ENCODE measurements around the gene NLN. TPM values are rescaled to one million over a fixed set of nuclear protein-coding genes. Genes with fewer than 3 reads are reported as not detected.
"Not testable (repeated sequence)": the region's sequence is repeated elsewhere in the genome, so short reads cannot be mapped to it uniquely, and the experiment has no call there.

Gene NLN
- total and polyA plus RNA-seq, 9 donors, result 10.2 to 19.6 (median 17.0) TPM

DNA sequence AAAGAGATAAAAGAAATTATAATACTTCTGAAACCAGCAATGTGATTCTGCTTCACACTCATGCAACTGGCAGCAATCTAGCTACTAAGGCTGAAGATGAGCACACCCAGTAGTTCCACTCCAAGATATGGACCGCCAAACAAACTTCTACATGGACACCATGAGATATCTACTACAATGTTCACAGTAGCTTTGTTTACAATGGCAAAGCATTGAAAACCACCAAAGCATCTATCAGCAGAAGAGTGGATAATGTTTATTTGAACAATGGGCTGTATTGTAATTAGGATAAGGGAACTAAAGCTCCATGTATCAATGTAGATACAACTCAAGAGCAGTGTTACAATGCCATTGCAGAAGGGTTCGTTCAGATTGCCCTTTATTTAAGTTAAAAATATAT lies 113.2 kb downstream of the NLN start:
- no peak for DNase-seq
- Histone ChIP-seq H3K4me3 (ENCODE audit: low read length) (no peak overlapping the region), H3K27me3 (ENCODE audit: control insufficient read depth, insufficient read depth, low read length) (no peaks in the 10 kb centered on the region), H3K9me3 (replicated peaks; ENCODE audit: control insufficient read depth, low read depth, low read length) (no peaks in the 10 kb centered on the region), H3K36me3 (ENCODE audit: control insufficient read depth, insufficient read depth, low read length) (no peaks in the 10 kb centered on the region), H3K4me1 (ENCODE audit: control insufficient read depth, insufficient read depth, low read length) (no peaks in the 10 kb centered on the region), H3K27ac (ENCODE audit: low read length) (no peak overlapping the region)
- WGBS (ENCODE audit: insufficient coverage), result no CpG with 5 or more reads among the region's 2 CpGs

GRCh38 chr5:65837139-65837538 lies 115.1 kb downstream of the NLN start:
- no peaks in the 10 kb centered on the region for H3K4me1 ChIP-seq (ENCODE audit: control insufficient read depth, insufficient read depth, low read length)
- no peaks in the 10 kb centered on the region for H3K36me3 ChIP-seq (ENCODE audit: control insufficient read depth, insufficient read depth, low read length)
- no peak overlapping the region for H3K4me3 ChIP-seq (ENCODE audit: low read length)
- H3K27ac ChIP-seq (ENCODE audit: low read length), result no peak overlapping the region
- DNase-seq, result no peak
- H3K27me3 ChIP-seq (ENCODE audit: control insufficient read depth, insufficient read depth, low read length), result no peaks in the 10 kb centered on the region
- no peaks in the 10 kb centered on the region for H3K9me3 ChIP-seq (replicated peaks; ENCODE audit: control insufficient read depth, low read depth, low read length)

DNA sequence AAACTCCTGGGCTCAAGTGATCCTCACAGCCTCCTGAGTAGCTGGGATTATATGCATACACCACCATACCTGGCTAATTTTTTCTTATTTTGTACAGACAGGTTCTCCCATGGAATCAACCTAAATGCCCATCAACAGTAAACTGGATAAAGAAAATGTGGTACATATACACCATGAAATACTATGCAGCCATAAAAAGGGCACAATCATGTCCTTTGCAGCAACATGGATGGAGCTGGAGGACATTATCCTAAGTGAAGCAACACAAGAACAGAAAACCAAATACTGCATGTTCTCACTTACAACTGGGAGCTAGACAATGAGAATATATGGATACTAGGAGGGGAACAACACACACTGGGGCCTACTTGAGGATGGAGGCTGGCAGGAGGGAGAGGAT lies 117.2 kb downstream of the NLN start:
- not testable (repeated sequence) for H3K4me3 ChIP-seq (ENCODE audit: low read length); H3K36me3 ChIP-seq (ENCODE audit: control insufficient read depth, insufficient read depth, low read length); DNase-seq; H3K9me3 ChIP-seq (replicated peaks; ENCODE audit: control insufficient read depth, low read depth, low read length); H3K27ac ChIP-seq (ENCODE audit: low read length); H3K27me3 ChIP-seq (ENCODE audit: control insufficient read depth, insufficient read depth, low read length); H3K4me1 ChIP-seq (ENCODE audit: control insufficient read depth, insufficient read depth, low read length)

GRCh38 chr5:65840071-65840470 lies 118.1 kb downstream of the NLN start:
- WGBS (ENCODE audit: insufficient coverage), result no CpG with 5 or more reads among the region's 3 CpGs
- Histone ChIP-seq H3K4me1 (ENCODE audit: control insufficient read depth, insufficient read depth, low read length) (no peaks in the 10 kb centered on the region), H3K27ac (ENCODE audit: low read length) (no peak overlapping the region), H3K27me3 (ENCODE audit: control insufficient read depth, insufficient read depth, low read length) (no peaks in the 10 kb centered on the region), H3K4me3 (ENCODE audit: low read length) (no peak overlapping the region), H3K36me3 (ENCODE audit: control insufficient read depth, insufficient read depth, low read length) (no peaks in the 10 kb centered on the region), H3K9me3 (replicated peaks; ENCODE audit: control insufficient read depth, low read depth, low read length) (no peaks in the 10 kb centered on the region)
- DNase-seq, result no peak

DNA sequence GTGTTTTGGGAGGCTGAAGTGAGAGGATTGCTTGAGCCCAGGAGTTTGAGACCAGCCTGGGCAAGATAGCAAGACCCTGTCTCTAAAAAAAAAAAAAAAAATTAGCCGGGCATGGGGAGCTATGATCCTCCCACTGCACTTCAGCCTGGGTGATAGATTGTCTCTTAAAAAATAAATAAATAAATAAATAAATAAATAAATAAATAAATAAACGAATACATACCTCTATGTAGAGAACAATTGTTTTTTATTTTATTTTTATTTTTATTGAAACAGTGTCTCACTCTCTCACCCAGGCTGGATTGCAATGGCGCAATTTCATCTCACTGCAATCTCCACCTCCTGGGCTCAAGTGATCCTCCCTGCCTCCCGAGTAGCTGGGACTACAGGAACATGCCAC lies 122.8 kb downstream of the NLN start:
- DNase-seq; H3K9me3 ChIP-seq (replicated peaks; ENCODE audit: control insufficient read depth, low read depth, low read length): not testable (repeated sequence)

GRCh38 chr5:65846101-65846500 lies 124.1 kb downstream of the NLN start:
- H3K4me3 ChIP-seq (ENCODE audit: low read length), result no peak overlapping the region
- no peaks in the 10 kb centered on the region for H3K27me3 ChIP-seq (ENCODE audit: control insufficient read depth, insufficient read depth, low read length)
- H3K4me1 ChIP-seq (ENCODE audit: control insufficient read depth, insufficient read depth, low read length), result no peaks in the 10 kb centered on the region
- WGBS (ENCODE audit: insufficient coverage), result no CpG with 5 or more reads among the region's 1 CpG
- no peak for DNase-seq
- no peak overlapping the region for H3K27ac ChIP-seq (ENCODE audit: low read length)
- H3K36me3 ChIP-seq (ENCODE audit: control insufficient read depth, insufficient read depth, low read length), result no peaks in the 10 kb centered on the region
- no peaks in the 10 kb centered on the region for H3K9me3 ChIP-seq (replicated peaks; ENCODE audit: control insufficient read depth, low read depth, low read length)

More for the DNA sequence above, 122.8 kb downstream of the NLN start:
- H3K4me3 ChIP-seq (ENCODE audit: low read length); H3K27ac ChIP-seq (ENCODE audit: low read length); H3K36me3 ChIP-seq (ENCODE audit: control insufficient read depth, insufficient read depth, low read length); H3K27me3 ChIP-seq (ENCODE audit: control insufficient read depth, insufficient read depth, low read length); H3K4me1 ChIP-seq (ENCODE audit: control insufficient read depth, insufficient read depth, low read length): not testable (repeated sequence)
- 100% methylated on average over 1 of the region's 4 CpGs for WGBS (ENCODE audit: insufficient coverage)

DNA sequence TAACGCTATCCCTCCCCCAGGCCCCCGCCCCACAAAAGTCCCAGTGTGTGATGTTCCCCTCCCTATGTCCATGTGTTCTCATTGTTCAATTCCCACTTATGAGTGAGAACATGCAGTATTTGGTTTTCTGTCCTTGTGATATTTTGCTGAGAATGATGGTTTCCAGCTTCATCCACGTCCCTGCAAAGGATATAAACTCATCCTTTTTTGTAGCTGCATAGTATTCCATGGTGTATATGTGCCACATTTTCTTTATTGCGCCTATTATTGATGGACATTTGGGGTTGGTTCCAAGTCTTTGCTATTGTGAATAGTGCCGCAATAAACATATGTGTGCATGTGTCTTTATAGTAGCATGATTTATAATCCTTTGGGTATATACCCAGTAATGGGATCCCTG lies 125.0 kb downstream of the NLN start:
- WGBS (ENCODE audit: insufficient coverage), result no CpG with 5 or more reads among the region's 5 CpGs
- not testable (repeated sequence) for H3K4me1 ChIP-seq (ENCODE audit: control insufficient read depth, insufficient read depth, low read length); H3K27ac ChIP-seq (ENCODE audit: low read length); DNase-seq; H3K9me3 ChIP-seq (replicated peaks; ENCODE audit: control insufficient read depth, low read depth, low read length); H3K4me3 ChIP-seq (ENCODE audit: low read length); H3K27me3 ChIP-seq (ENCODE audit: control insufficient read depth, insufficient read depth, low read length); H3K36me3 ChIP-seq (ENCODE audit: control insufficient read depth, insufficient read depth, low read length)

DNA sequence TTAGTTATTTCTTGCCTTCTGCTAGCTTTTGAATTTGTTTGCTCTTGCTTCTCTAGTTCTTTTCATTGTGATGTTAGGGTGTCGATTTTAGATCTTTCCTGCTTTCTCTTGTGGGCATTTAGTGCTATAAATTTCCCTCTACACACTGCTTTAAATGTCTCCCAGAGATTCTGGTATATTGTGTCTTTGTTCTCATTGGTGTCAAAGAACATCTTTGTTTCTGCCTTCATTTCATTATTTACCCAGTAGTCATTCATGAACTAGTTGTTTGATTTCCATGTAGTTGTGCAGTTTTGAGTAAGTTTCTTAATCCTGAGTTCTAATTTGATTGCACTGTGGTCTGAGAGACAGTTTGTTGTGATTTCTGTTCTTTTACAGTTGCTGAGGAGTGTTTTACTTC lies 127.9 kb downstream of the NLN start:
- WGBS (ENCODE audit: insufficient coverage), result no CpG with 5 or more reads among the region's 1 CpG
- H3K36me3 ChIP-seq (ENCODE audit: control insufficient read depth, insufficient read depth, low read length); H3K27ac ChIP-seq (ENCODE audit: low read length); H3K4me1 ChIP-seq (ENCODE audit: control insufficient read depth, insufficient read depth, low read length); DNase-seq; H3K9me3 ChIP-seq (replicated peaks; ENCODE audit: control insufficient read depth, low read depth, low read length); H3K4me3 ChIP-seq (ENCODE audit: low read length); H3K27me3 ChIP-seq (ENCODE audit: control insufficient read depth, insufficient read depth, low read length): not testable (repeated sequence)

DNA sequence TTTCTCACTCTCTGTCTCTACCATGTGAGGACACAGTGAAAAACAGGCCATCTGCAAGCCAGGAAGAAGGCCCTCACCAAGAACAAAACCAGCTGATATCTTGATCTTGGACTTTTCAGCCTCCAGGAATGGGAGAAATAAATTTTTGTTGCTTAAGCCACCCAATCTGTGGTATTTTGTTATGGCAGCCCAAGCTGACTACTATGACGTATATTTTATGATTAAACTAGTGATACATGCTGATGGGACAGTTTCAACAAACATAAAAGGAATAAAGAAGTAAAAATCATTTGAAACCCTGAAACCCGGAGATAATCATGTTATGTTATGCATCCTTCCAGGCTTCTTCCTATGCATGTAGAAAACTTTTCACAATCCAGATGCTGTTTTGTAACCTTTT lies 132.9 kb downstream of the NLN start:
- H3K4me3 ChIP-seq (ENCODE audit: low read length), result no peak overlapping the region
- no CpG with 5 or more reads among the region's 2 CpGs for WGBS (ENCODE audit: insufficient coverage)
- no peak overlapping the region for H3K27ac ChIP-seq (ENCODE audit: low read length)
- H3K36me3 ChIP-seq (ENCODE audit: control insufficient read depth, insufficient read depth, low read length), result no peaks in the 10 kb centered on the region
- H3K9me3 ChIP-seq (replicated peaks; ENCODE audit: control insufficient read depth, low read depth, low read length), result no peaks in the 10 kb centered on the region
- H3K27me3 ChIP-seq (ENCODE audit: control insufficient read depth, insufficient read depth, low read length), result no peaks in the 10 kb centered on the region
- no peak for DNase-seq
- H3K4me1 ChIP-seq (ENCODE audit: control insufficient read depth, insufficient read depth, low read length), result no peaks in the 10 kb centered on the region

DNA sequence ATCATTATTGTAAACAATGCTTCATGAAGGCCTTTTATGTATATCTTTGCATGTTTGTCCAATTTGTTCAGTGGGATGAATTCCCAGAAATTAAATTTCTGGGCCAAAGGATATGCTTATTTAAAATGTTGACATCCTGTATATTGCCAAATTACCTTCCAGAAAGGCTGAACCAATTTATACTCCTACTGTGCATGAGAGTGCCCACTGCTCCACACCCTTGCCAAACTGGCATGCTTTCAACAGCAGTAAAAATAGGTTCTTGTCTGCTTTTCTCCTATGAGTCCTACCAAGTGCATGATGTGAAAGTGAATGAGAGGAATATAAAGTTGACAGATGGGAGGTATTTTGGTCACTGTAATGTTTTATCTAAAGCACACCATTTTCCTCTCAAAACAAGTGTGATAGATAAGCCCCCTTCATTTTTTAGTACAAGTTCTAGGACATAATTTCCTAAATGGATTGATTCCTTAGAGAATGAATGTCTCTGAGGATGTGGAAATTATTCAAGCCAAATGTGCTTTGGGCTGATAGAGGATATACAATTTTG lies 133.8 kb downstream of the NLN start:
- Histone ChIP-seq H3K4me3 (ENCODE audit: low read length) (no peak overlapping the region), H3K36me3 (ENCODE audit: control insufficient read depth, insufficient read depth, low read length) (no peaks in the 10 kb centered on the region), H3K4me1 (ENCODE audit: control insufficient read depth, insufficient read depth, low read length) (no peaks in the 10 kb centered on the region), H3K27me3 (ENCODE audit: control insufficient read depth, insufficient read depth, low read length) (no peaks in the 10 kb centered on the region), H3K27ac (ENCODE audit: low read length) (no peak overlapping the region), H3K9me3 (replicated peaks; ENCODE audit: control insufficient read depth, low read depth, low read length) (no peaks in the 10 kb centered on the region)
- DNase-seq, result no peak

- H3K4me1 ChIP-seq (ENCODE audit: control insufficient read depth, insufficient read depth, low read length), result no peaks in the 10 kb centered on the region
- WGBS (ENCODE audit: insufficient coverage), result no CpG with 5 or more reads among the region's 5 CpGs
- H3K27me3 ChIP-seq (ENCODE audit: control insufficient read depth, insufficient read depth, low read length), result no peaks in the 10 kb centered on the region
- H3K27ac ChIP-seq (ENCODE audit: low read length), result no peak overlapping the region
- DNase-seq, result no peak
- no peak overlapping the region for H3K4me3 ChIP-seq (ENCODE audit: low read length)
- no peaks in the 10 kb centered on the region for H3K9me3 ChIP-seq (replicated peaks; ENCODE audit: control insufficient read depth, low read depth, low read length)
- H3K36me3 ChIP-seq (ENCODE audit: control insufficient read depth, insufficient read depth, low read length), result no peaks in the 10 kb centered on the region
Measured at GRCh38 chr5:65856520-65856919, 134.5 kb downstream of the NLN start.

Data from muscle of leg (tissue), 11 donors.